GM18868 (cell line): ENCODE results near the gene SFXN1.

ENCODE experiments used
- ATAC-seq: cut with Tn5 transposase; IDR thresholded peaks from one replicate; pipeline ENCODE4 v1.9.1; 2021; ENCODE audit warnings: mild to moderate bottlenecking, moderate library complexity; ENCODE audit not compliant: unreplicated experiment

SFXN1 gene

GRCh38 chr5:175465282-175465681, 13.1 kb upstream of the SFXN1 start:
- ATAC-seq: no peak

GRCh38 chr5:175466700-175467318, 11.6 kb upstream of the SFXN1 start:
- no peak for ATAC-seq

- ATAC-seq: no peak
These were observed 10.2 kb upstream of the SFXN1 start for GRCh38 chr5:175467983-175468690.

- no peak for ATAC-seq
These were observed 9.5 kb upstream of the SFXN1 start for GRCh38 chr5:175468892-175469291.

GRCh38 chr5:175469916-175470315, 8.4 kb upstream of the SFXN1 start:
- ATAC-seq: no peak

- ATAC-seq: no peak
These were observed 7.6 kb upstream of the SFXN1 start for GRCh38 chr5:175470781-175471180.

- no peak for ATAC-seq
These were observed 7.2 kb upstream of the SFXN1 start for GRCh38 chr5:175471196-175471595.

GRCh38 chr5:175471628-175472027, 6.7 kb upstream of the SFXN1 start:
- no peak for ATAC-seq

- ATAC-seq: no peak
These were observed 6.0 kb upstream of the SFXN1 start for GRCh38 chr5:175472378-175472777.

- ATAC-seq: no peak
These were observed 3.1 kb upstream of the SFXN1 start for GRCh38 chr5:175475248-175475647.

GRCh38 chr5:175477440-175477839, 920 bp upstream of the SFXN1 start:
- no peak for ATAC-seq

- ATAC-seq: no peak
These were observed 364 bp upstream of the SFXN1 start for GRCh38 chr5:175478008-175478383.

GRCh38 chr5:175479125-175479881, 943 bp downstream of the SFXN1 start:
- ATAC-seq: peak; percentile 3

GRCh38 chr5:175483337-175483736, 5.0 kb downstream of the SFXN1 start:
- no peak for ATAC-seq

GRCh38 chr5:175484322-175484721, 6.0 kb downstream of the SFXN1 start:
- ATAC-seq: no peak

GRCh38 chr5:175484829-175485228, 6.5 kb downstream of the SFXN1 start:
- ATAC-seq: no peak

GRCh38 chr5:175485631-175486030, 7.3 kb downstream of the SFXN1 start:
- ATAC-seq: no peak

GRCh38 chr5:175487514-175488222, 9.3 kb downstream of the SFXN1 start:
- ATAC-seq: no peak

GRCh38 chr5:175489693-175490443, 11.5 kb downstream of the SFXN1 start:
- ATAC-seq: peak; percentile 52

GRCh38 chr5:175491223-175491622, 12.9 kb downstream of the SFXN1 start:
- no peak for ATAC-seq

GRCh38 chr5:175493260-175493659, 14.9 kb downstream of the SFXN1 start:
- no peak for ATAC-seq
